HL-60 (cell line): Measurements from ENCODE around the gene ZNF587B.

Experiments used
- DNase-seq, 2 experiments: peaks; one replicate each; pipeline ENCODE4 v3.0.0-alpha.2; 2010 to 2020; ENCODE audit warnings: low read depth in 1 of 2, low spot score in 1 of 2
- H3K27ac ChIP-seq: fragments of 250-450 bp; sonication (Bioruptor Pico); replicated peaks from 2 replicates; pipeline ENCODE4 v1.5.1; 2020; ENCODE audit warnings: mild to moderate bottlenecking, moderate library complexity
- H3K27me3 ChIP-seq: fragments of 250-450 bp; sonication (Bioruptor Pico); 2 replicates; pipeline ENCODE4 v1.5.1; 2021; ENCODE audit warnings: mild to moderate bottlenecking, moderate library complexity; ENCODE audit not compliant: insufficient read depth, poor library complexity, severe bottlenecking
- H3K4me3 ChIP-seq: replicated peaks from 2 replicates; pipeline ENCODE4 v1.5.1; 2011; ENCODE audit warnings: mild to moderate bottlenecking, control low read depth, low read length; ENCODE audit not compliant: insufficient read depth
- CTCF ChIP-seq: IDR thresholded peaks from one replicate; pipeline ENCODE4 v1.5.1; 2011; ENCODE audit warnings: low read length, control low read depth, inconsistent platforms; ENCODE audit not compliant: insufficient read depth
- GABPA ChIP-seq: IDR thresholded peaks from 2 replicates; pipeline ENCODE4 v1.6.1; 2012; ENCODE audit warnings: low read depth
- POLR2AphosphoS5 ChIP-seq: IDR thresholded peaks from 2 replicates; pipeline ENCODE4 v1.6.1; 2012; ENCODE audit warnings: low read depth
- SPI1 ChIP-seq: IDR thresholded peaks from 2 replicates; pipeline ENCODE4 v1.6.1; 2012; ENCODE audit warnings: low read depth, mild to moderate bottlenecking, borderline replicate concordance
- TF ChIP-seq, protein P1 (sequence below): IDR thresholded peaks from 2 replicates; pipeline ENCODE4 v1.6.1; 2012; ENCODE audit warnings: low read depth; ENCODE audit not compliant: insufficient replicate concordance

ZNF587B gene

GRCh38 chr19:57803265-57803593, 26.9 kb upstream of the ZNF587B start:
- H3K27ac ChIP-seq, result no peak overlapping the region
- TF ChIP-seq, protein P1, sequence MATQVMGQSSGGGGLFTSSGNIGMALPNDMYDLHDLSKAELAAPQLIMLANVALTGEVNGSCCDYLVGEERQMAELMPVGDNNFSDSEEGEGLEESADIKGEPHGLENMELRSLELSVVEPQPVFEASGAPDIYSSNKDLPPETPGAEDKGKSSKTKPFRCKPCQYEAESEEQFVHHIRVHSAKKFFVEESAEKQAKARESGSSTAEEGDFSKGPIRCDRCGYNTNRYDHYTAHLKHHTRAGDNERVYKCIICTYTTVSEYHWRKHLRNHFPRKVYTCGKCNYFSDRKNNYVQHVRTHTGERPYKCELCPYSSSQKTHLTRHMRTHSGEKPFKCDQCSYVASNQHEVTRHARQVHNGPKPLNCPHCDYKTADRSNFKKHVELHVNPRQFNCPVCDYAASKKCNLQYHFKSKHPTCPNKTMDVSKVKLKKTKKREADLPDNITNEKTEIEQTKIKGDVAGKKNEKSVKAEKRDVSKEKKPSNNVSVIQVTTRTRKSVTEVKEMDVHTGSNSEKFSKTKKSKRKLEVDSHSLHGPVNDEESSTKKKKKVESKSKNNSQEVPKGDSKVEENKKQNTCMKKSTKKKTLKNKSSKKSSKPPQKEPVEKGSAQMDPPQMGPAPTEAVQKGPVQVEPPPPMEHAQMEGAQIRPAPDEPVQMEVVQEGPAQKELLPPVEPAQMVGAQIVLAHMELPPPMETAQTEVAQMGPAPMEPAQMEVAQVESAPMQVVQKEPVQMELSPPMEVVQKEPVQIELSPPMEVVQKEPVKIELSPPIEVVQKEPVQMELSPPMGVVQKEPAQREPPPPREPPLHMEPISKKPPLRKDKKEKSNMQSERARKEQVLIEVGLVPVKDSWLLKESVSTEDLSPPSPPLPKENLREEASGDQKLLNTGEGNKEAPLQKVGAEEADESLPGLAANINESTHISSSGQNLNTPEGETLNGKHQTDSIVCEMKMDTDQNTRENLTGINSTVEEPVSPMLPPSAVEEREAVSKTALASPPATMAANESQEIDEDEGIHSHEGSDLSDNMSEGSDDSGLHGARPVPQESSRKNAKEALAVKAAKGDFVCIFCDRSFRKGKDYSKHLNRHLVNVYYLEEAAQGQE, result no peak
- TF ChIP-seq SPI1 (no peak), CTCF (no peak), POLR2AphosphoS5 (no peak), GABPA (no peak)
- no peak overlapping the region for H3K4me3 ChIP-seq
- DNase-seq, result no peak
- H3K27me3 ChIP-seq, result no peaks in the 10 kb centered on the region

GRCh38 chr19:57803594-57804325, 26.3 kb upstream of the ZNF587B start:
- no peak overlapping the region for H3K4me3 ChIP-seq
- no peak overlapping the region for H3K27ac ChIP-seq
- TF ChIP-seq POLR2AphosphoS5, result no peak
- TF ChIP-seq SPI1, result no peak
- no peak for TF ChIP-seq GABPA
- TF ChIP-seq CTCF, result no peak
- TF ChIP-seq, protein P1, result no peak
- no peak for DNase-seq
- H3K27me3 ChIP-seq, result no peaks in the 10 kb centered on the region

DNA sequence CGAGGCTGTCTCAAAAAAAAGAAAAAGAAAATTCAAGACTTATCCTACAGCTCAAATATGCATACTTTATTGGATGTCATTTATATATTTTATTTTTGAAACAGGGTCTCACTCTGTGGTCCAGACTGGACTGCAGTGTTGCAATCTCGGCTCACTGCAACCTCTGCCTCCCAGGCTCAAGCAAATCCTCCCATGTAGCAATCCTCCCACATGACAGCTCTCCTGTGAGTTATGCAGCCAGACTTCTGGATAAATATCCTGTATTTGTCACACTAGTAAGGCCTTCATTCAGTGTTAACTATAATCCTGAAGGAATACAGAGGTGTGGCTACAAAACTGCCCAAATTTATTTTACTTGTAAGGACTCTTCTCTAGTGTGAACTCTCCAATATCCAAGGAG, 22.6 kb upstream of the ZNF587B start:
- no peak for DNase-seq
- H3K27me3 ChIP-seq, result no peaks in the 10 kb centered on the region
- no peak for TF ChIP-seq CTCF
- no peak for TF ChIP-seq SPI1
- TF ChIP-seq GABPA, result no peak
- TF ChIP-seq, protein P1, result no peak
- no peak for TF ChIP-seq POLR2AphosphoS5
- H3K4me3 ChIP-seq, result no peak overlapping the region
- no peak overlapping the region for H3K27ac ChIP-seq
